HepG2 (cell line): ENCODE data around the gene APOA1. TPM values are rescaled to one million over a fixed set of nuclear protein-coding genes. Genes with fewer than 3 reads are reported as not detected.
A peak's percentile ranks its signal among the peaks of the same experiment; 100 is the strongest.

Experiments used
- IRF1 ChIP-seq: sonication (generic); formaldehyde crosslinking; IDR thresholded peaks from 2 replicates; pipeline ENCODE4 v1.4.0; 2020; ENCODE audit warnings: low read depth, mild to moderate bottlenecking, missing genetic modification reagents
- KMT2B ChIP-seq: IDR thresholded peaks from 2 replicates; pipeline ENCODE4 v1.6.1; 2016; ENCODE audit warnings: missing genetic modification reagents, missing compliant biosample characterization
- PAWR ChIP-seq: sonication (generic); formaldehyde crosslinking; IDR thresholded peaks from 2 replicates; pipeline ENCODE4 v1.4.0; 2020; ENCODE audit warnings: missing genetic modification reagents, mild to moderate bottlenecking, borderline replicate concordance
- RBM22 ChIP-seq: fragments of 200-400 bp; formaldehyde crosslinking; optimal IDR thresholded peaks from 2 replicates; pipeline ENCODE3; 2017; ENCODE audit warnings: mild to moderate bottlenecking, low read length, moderate library complexity
- SETDB1 ChIP-seq: sonication (generic); formaldehyde crosslinking; IDR thresholded peaks from 2 replicates; pipeline ENCODE4 v1.5.1; 2020; ENCODE audit warnings: missing genetic modification reagents, mild to moderate bottlenecking, borderline replicate concordance
- SRF ChIP-seq: IDR thresholded peaks from 2 replicates; pipeline ENCODE4 v1.6.1; 2011; ENCODE audit warnings: mild to moderate bottlenecking, low read depth, low read length, moderate library complexity
- STAG1 ChIP-seq: sonication (generic); formaldehyde crosslinking; IDR thresholded peaks from 2 replicates; pipeline ENCODE4 v1.4.0; 2020; ENCODE audit warnings: missing genetic modification reagents
- TEAD3 ChIP-seq: optimal IDR thresholded peaks from 2 replicates; pipeline ENCODE3; 2016; ENCODE audit warnings: borderline replicate concordance
- ZBTB3 ChIP-seq: sonication (generic); formaldehyde crosslinking; IDR thresholded peaks from 2 replicates; pipeline ENCODE4 v1.4.0; 2020; ENCODE audit warnings: low read depth, mild to moderate bottlenecking, moderate library complexity, missing genetic modification reagents, borderline replicate concordance
- ZBTB46 ChIP-seq: sonication (generic); formaldehyde crosslinking; IDR thresholded peaks from 2 replicates; pipeline ENCODE4 v1.4.0; 2020; ENCODE audit warnings: mild to moderate bottlenecking, missing genetic modification reagents, borderline replicate concordance
- ZKSCAN5 ChIP-seq: sonication (generic); formaldehyde crosslinking; IDR thresholded peaks from 2 replicates; pipeline ENCODE4 v1.5.1; 2020; ENCODE audit warnings: mild to moderate bottlenecking, missing genetic modification reagents
- ZNF17 ChIP-seq: sonication (generic); formaldehyde crosslinking; IDR thresholded peaks from 2 replicates; pipeline ENCODE4 v1.5.0; 2020; ENCODE audit warnings: mild to moderate bottlenecking, missing genetic modification reagents
- ZNF329 ChIP-seq: sonication (generic); formaldehyde crosslinking; IDR thresholded peaks from 2 replicates; pipeline ENCODE4 v1.9.0; 2021; ENCODE audit warnings: low read depth, mild to moderate bottlenecking, missing genetic modification reagents
- ZNF414 ChIP-seq: sonication (generic); formaldehyde crosslinking; IDR thresholded peaks from 2 replicates; pipeline ENCODE4 v1.5.0; 2020; ENCODE audit warnings: missing genetic modification reagents
- ZNF616 ChIP-seq: sonication (generic); formaldehyde crosslinking; IDR thresholded peaks from 2 replicates; pipeline ENCODE4 v1.5.0; 2020; ENCODE audit warnings: low read depth, mild to moderate bottlenecking, missing genetic modification reagents
- ZNF850 ChIP-seq: sonication (generic); formaldehyde crosslinking; conservative IDR thresholded peaks from 2 replicates; pipeline ENCODE4 v1.9.0; 2021; ENCODE audit warnings: mild to moderate bottlenecking, missing genetic modification reagents
- polyA plus RNA-seq, 8 experiments: library from polyadenylated mRNA; depleted of rRNA in 3 of 8; stranded (reverse) in 7 of 8; unstranded in 1 of 8; fragments of >200 nt; fragmentation: Illumina TruSeq in 4 of 8; extraction: Trizol in 4 of 8; gene quantifications; 2 replicates each; pipeline versions ENCODE4 v1.2.1 to v1.2.3, GENCODE V29; 2011 to 2016; ENCODE audit warnings: low read depth in 4 of 8, missing spikeins in 1 of 8, mixed read lengths in 1 of 8; ENCODE audit not compliant: insufficient read depth in 1 of 8
- total RNA-seq, 5 experiments: library from RNA; depleted of rRNA; stranded (reverse); fragments of >200 nt; fragmentation: Illumina TruSeq; extraction: Trizol; gene quantifications; 2 replicates each; pipeline ENCODE4 v1.2.3, GENCODE V29; 2016; ENCODE audit warnings: low read depth in 1 of 5
- TF ChIP-seq, protein P1 (sequence below): sonication (generic); formaldehyde crosslinking; IDR thresholded peaks from 2 replicates; pipeline ENCODE4 v1.4.0; 2020; ENCODE audit warnings: mild to moderate bottlenecking, low read depth, missing genetic modification reagents
- TF ChIP-seq, protein P2 (sequence below): sonication (generic); formaldehyde crosslinking; IDR thresholded peaks from 2 replicates; pipeline ENCODE4 v1.5.0; 2020; ENCODE audit warnings: mild to moderate bottlenecking, missing genetic modification reagents
- TF ChIP-seq, protein P3 (sequence below): IDR thresholded peaks from 2 replicates; pipeline ENCODE4 v1.6.1; 2016; ENCODE audit warnings: control low read depth

The APOA1 gene
- total and polyA plus RNA-seq, 2 of the 13 experiments (the other 11 are each of a cell fraction or from before 2014, with no cell fraction given): 1,973 to 5,485 TPM

GRCh38 chr11:116840746-116841296, 3.4 kb upstream of the APOA1 start (continued):
- TF ChIP-seq, protein P1, sequence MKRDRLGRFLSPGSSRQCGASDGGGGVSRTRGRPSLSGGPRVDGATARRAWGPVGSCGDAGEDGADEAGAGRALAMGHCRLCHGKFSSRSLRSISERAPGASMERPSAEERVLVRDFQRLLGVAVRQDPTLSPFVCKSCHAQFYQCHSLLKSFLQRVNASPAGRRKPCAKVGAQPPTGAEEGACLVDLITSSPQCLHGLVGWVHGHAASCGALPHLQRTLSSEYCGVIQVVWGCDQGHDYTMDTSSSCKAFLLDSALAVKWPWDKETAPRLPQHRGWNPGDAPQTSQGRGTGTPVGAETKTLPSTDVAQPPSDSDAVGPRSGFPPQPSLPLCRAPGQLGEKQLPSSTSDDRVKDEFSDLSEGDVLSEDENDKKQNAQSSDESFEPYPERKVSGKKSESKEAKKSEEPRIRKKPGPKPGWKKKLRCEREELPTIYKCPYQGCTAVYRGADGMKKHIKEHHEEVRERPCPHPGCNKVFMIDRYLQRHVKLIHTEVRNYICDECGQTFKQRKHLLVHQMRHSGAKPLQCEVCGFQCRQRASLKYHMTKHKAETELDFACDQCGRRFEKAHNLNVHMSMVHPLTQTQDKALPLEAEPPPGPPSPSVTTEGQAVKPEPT (CRISPR knock-in tag): no peak
- TF ChIP-seq ZBTB3 (no peak), STAG1 (CRISPR knock-in tag) (no peak), PAWR (CRISPR knock-in tag) (no peak), ZNF414 (CRISPR knock-in tag) (no peak), ZNF17 (CRISPR knock-in tag) (no peak), IRF1 (no peak), SETDB1 (CRISPR knock-in tag) (no peak), ZBTB46 (CRISPR knock-in tag) (no peak), SRF (no peak), ZNF616 (no peak), ZKSCAN5 (no peak), KMT2B (CRISPR knock-in tag) (0 out of 2 replicates have a peak, but pooled peaks have one; percentile 21), TEAD3 (CRISPR knock-in tag) (peak; percentile 50), ZNF329 (CRISPR knock-in tag) (no peak), ZNF850 (CRISPR knock-in tag) (peak; percentile 72; the same call in 1 of the 2 replicates), RBM22 (no peak)
- TF ChIP-seq, protein P2, sequence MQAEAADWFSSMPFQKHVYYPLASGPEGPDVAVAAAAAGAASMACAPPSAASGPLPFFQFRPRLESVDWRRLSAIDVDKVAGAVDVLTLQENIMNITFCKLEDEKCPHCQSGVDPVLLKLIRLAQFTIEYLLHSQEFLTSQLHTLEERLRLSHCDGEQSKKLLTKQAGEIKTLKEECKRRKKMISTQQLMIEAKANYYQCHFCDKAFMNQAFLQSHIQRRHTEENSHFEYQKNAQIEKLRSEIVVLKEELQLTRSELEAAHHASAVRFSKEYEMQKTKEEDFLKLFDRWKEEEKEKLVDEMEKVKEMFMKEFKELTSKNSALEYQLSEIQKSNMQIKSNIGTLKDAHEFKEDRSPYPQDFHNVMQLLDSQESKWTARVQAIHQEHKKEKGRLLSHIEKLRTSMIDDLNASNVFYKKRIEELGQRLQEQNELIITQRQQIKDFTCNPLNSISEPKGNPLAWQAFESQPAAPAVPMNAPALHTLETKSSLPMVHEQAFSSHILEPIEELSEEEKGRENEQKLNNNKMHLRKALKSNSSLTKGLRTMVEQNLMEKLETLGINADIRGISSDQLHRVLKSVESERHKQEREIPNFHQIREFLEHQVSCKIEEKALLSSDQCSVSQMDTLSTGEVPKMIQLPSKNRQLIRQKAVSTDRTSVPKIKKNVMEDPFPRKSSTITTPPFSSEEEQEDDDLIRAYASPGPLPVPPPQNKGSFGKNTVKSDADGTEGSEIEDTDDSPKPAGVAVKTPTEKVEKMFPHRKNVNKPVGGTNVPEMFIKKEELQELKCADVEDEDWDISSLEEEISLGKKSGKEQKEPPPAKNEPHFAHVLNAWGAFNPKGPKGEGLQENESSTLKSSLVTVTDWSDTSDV (CRISPR knock-in tag): no peak
- TF ChIP-seq, protein P3, sequence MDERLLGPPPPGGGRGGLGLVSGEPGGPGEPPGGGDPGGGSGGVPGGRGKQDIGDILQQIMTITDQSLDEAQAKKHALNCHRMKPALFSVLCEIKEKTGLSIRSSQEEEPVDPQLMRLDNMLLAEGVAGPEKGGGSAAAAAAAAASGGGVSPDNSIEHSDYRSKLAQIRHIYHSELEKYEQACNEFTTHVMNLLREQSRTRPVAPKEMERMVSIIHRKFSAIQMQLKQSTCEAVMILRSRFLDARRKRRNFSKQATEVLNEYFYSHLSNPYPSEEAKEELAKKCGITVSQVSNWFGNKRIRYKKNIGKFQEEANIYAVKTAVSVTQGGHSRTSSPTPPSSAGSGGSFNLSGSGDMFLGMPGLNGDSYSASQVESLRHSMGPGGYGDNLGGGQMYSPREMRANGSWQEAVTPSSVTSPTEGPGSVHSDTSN: no peak
